GM12878 (cell line): ENCODE data around the gene ITGAD. TPM values are rescaled to one million over a fixed set of nuclear protein-coding genes. Genes with fewer than 3 reads are reported as not detected.

Experiments
- DPF2 ChIP-seq: fragments of 450-650 bp; IDR thresholded peaks from 2 replicates; pipeline ENCODE4 v1.6.1; 2017; ENCODE audit warnings: mild to moderate bottlenecking
- ELK1 ChIP-seq: IDR thresholded peaks from 2 replicates; pipeline ENCODE4 v1.6.1; 2012; ENCODE audit warnings: low read depth, low read length, improper control_type of control experiment
- HDGF ChIP-seq: fragments of 450-650 bp; IDR thresholded peaks from 2 replicates; pipeline ENCODE4 v1.6.1; 2016; ENCODE audit warnings: antibody characterized with exemption
- HSF1 ChIP-seq: fragments of 150-350 bp; IDR thresholded peaks from 2 replicates; pipeline ENCODE4 v1.6.1; 2014; ENCODE audit warnings: mild to moderate bottlenecking, low read depth, low read length
- PML ChIP-seq: IDR thresholded peaks from 2 replicates; pipeline ENCODE4 v1.6.1; 2012; ENCODE audit warnings: low read length, inconsistent platforms
- RELB ChIP-seq: fragments of 450-650 bp; IDR thresholded peaks from 2 replicates; pipeline ENCODE4 v1.6.1; 2017; ENCODE audit warnings: low read depth, mild to moderate bottlenecking, moderate library complexity
- SMAD5 ChIP-seq: IDR thresholded peaks from 2 replicates; pipeline ENCODE4 v1.6.1; 2016; ENCODE audit warnings: antibody characterized with exemption, low read depth
- TBL1XR1 ChIP-seq: IDR thresholded peaks from 2 replicates; pipeline ENCODE4 v1.6.1; 2012; ENCODE audit warnings: low read depth, low read length, improper control_type of control experiment
- ZNF217 ChIP-seq: fragments of 450-650 bp; IDR thresholded peaks from 2 replicates; pipeline ENCODE4 v1.6.1; 2017; ENCODE audit warnings: antibody characterized with exemption, mild to moderate bottlenecking
- polyA plus RNA-seq, 11 experiments: library from polyadenylated mRNA; depleted of rRNA in 4 of 11; unstranded in 6 of 11; stranded (reverse) in 5 of 11; fragments of >200 nt; fragmentation: Nextera tagmentation in 4 of 11; fragmentation: Illumina TruSeq in 1 of 11; extraction: Ambion mirVana in 4 of 11; extraction: Trizol in 1 of 11; gene quantifications; 1 replicate in 1 of 11; 2 replicates in 10 of 11; pipeline versions ENCODE4 v1.2.1 to v1.2.3, GENCODE V29; 2011 to 2016; ENCODE audit warnings: inconsistent platforms in 2 of 11, missing spikeins in 2 of 11, low read depth in 1 of 11
- total RNA-seq, 4 experiments: library from RNA; depleted of rRNA in 3 of 4; stranded (reverse); fragments of >200 nt in 3 of 4; fragmentation: Illumina TruSeq in 1 of 4; extraction: Trizol in 1 of 4; gene quantifications; 2 replicates each; pipeline versions ENCODE4 v1.2.1 to v1.2.3, GENCODE V29; 2013 to 2021
- TF ChIP-seq, protein P1 (sequence below): fragments of 450-650 bp; IDR thresholded peaks from 2 replicates; pipeline ENCODE4 v1.6.1; 2014; ENCODE audit warnings: mild to moderate bottlenecking

The ITGAD gene
- total and polyA plus RNA-seq, 10 of the 15 experiments (the other 5 are each of a cell fraction or from before 2014, with no cell fraction given) = 0.29 to 4.0 (median 1.2) TPM

DNA sequence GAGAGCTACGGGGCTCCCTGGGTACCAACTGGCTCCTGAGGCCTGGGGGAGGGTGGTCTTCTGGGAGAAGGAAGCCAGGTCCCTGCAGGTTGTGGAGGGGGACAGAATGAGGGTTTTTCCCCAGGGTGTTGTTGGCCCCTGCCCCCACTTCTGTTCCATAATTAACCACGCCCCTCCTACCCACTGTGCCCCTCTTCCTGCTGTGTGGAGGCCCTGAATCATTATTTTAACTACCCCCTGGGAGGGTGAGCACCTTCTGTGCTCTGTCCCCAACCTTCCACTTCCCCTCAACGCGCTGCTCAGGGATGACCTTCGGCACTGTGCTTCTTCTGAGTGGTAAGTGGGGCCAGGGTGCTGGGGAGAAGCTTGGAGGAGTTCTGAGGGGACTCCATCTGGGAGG lies at the start of gene ITGAD (continued):
- TF ChIP-seq HSF1 = no peak
- TF ChIP-seq, protein P1, sequence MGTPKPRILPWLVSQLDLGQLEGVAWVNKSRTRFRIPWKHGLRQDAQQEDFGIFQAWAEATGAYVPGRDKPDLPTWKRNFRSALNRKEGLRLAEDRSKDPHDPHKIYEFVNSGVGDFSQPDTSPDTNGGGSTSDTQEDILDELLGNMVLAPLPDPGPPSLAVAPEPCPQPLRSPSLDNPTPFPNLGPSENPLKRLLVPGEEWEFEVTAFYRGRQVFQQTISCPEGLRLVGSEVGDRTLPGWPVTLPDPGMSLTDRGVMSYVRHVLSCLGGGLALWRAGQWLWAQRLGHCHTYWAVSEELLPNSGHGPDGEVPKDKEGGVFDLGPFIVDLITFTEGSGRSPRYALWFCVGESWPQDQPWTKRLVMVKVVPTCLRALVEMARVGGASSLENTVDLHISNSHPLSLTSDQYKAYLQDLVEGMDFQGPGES = no peak
- no peak for TF ChIP-seq HDGF
- TF ChIP-seq DPF2 = no peak
- TF ChIP-seq PML = no peak
- no peak for TF ChIP-seq SMAD5
- TF ChIP-seq ZNF217 = no peak
- no peak for TF ChIP-seq ELK1
- TF ChIP-seq RELB = no peak
- TF ChIP-seq TBL1XR1 = no peak
